ENCODE measurements around the gene ERP29.

The ERP29 gene

GRCh38 chr12:112029301-112029700 lies 16.1 kb downstream of the ERP29 start:
- H3K27me3 ChIP-seq (replicated peaks; ENCODE audit: insufficient read depth, low read length), result no peaks in the 10 kb centered on the region
- DNase-seq, result no peak
- TF ChIP-seq EZH2 (optimal IDR thresholded peaks at IDR 0.05; ENCODE audit: low read depth, low read length), result no peak
- TF ChIP-seq, protein P1, sequence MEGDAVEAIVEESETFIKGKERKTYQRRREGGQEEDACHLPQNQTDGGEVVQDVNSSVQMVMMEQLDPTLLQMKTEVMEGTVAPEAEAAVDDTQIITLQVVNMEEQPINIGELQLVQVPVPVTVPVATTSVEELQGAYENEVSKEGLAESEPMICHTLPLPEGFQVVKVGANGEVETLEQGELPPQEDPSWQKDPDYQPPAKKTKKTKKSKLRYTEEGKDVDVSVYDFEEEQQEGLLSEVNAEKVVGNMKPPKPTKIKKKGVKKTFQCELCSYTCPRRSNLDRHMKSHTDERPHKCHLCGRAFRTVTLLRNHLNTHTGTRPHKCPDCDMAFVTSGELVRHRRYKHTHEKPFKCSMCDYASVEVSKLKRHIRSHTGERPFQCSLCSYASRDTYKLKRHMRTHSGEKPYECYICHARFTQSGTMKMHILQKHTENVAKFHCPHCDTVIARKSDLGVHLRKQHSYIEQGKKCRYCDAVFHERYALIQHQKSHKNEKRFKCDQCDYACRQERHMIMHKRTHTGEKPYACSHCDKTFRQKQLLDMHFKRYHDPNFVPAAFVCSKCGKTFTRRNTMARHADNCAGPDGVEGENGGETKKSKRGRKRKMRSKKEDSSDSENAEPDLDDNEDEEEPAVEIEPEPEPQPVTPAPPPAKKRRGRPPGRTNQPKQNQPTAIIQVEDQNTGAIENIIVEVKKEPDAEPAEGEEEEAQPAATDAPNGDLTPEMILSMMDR (IDR thresholded peaks at IDR 0.05; ENCODE audit: low read length), result no peak
- no peak for TF ChIP-seq EZH2phosphoT487 (IDR thresholded peaks at IDR 0.05; ENCODE audit: low read length)
- no peaks in the 10 kb centered on the region for H3K9me2 ChIP-seq (replicated peaks; ENCODE audit: insufficient read depth, low read length)
- H3K27ac ChIP-seq (ENCODE audit: low read length), result no peak overlapping the region
- H2AFZ ChIP-seq (ENCODE audit: low read length), result no peak overlapping the region
- H4K20me1 ChIP-seq (ENCODE audit: insufficient read depth, low read length), result no peaks in the 10 kb centered on the region
- no peaks in the 10 kb centered on the region for H3F3A ChIP-seq (ENCODE audit: insufficient read depth, low read length)
- H3K79me2 ChIP-seq (ENCODE audit: low read length), result no peaks in the 10 kb centered on the region
- no peak overlapping the region for H3K9ac ChIP-seq (ENCODE audit: low read length)
- no peak overlapping the region for H3K4me2 ChIP-seq (ENCODE audit: low read depth, low read length)
- no peak overlapping the region for H3K4me3 ChIP-seq (ENCODE audit: low read length)
- no peaks in the 10 kb centered on the region for H3K9me3 ChIP-seq (replicated peaks; ENCODE audit: insufficient read depth, low read length)
- 0 out of 2 replicates have a peak, but pooled peaks cover 3% of the 10 kb centered on the region for H3K4me1 ChIP-seq (ENCODE audit: low read length)
- H3K36me3 ChIP-seq (replicated peaks; ENCODE audit: insufficient read depth, low read length), result no peaks in the 10 kb centered on the region

- no peaks in the 10 kb centered on the region for H3F3A ChIP-seq (ENCODE audit: insufficient read depth, low read length)
- H3K9me3 ChIP-seq (replicated peaks; ENCODE audit: insufficient read depth, low read length), result no peaks in the 10 kb centered on the region
- no peak overlapping the region for H3K9ac ChIP-seq (ENCODE audit: low read length)
- H3K27ac ChIP-seq (ENCODE audit: low read length), result no peak overlapping the region
- no peaks in the 10 kb centered on the region for H4K20me1 ChIP-seq (ENCODE audit: insufficient read depth, low read length)
- H3K79me2 ChIP-seq (ENCODE audit: low read length), result no peaks in the 10 kb centered on the region
- H3K36me3 ChIP-seq (replicated peaks; ENCODE audit: insufficient read depth, low read length), result no peaks in the 10 kb centered on the region
- no peak overlapping the region for H3K4me2 ChIP-seq (ENCODE audit: low read depth, low read length)
- TF ChIP-seq, protein P1 (IDR thresholded peaks at IDR 0.05; ENCODE audit: low read length), result no peak
- TF ChIP-seq EZH2phosphoT487 (IDR thresholded peaks at IDR 0.05; ENCODE audit: low read length) (no peak), EZH2 (optimal IDR thresholded peaks at IDR 0.05; ENCODE audit: low read depth, low read length) (no peak)
- H3K9me2 ChIP-seq (replicated peaks; ENCODE audit: insufficient read depth, low read length), result no peaks in the 10 kb centered on the region
- no peaks in the 10 kb centered on the region for H3K27me3 ChIP-seq (replicated peaks; ENCODE audit: insufficient read depth, low read length)
- DNase-seq, result no peak
- no peaks in the 10 kb centered on the region for H3K4me1 ChIP-seq (ENCODE audit: low read length)
- no peak overlapping the region for H3K4me3 ChIP-seq (ENCODE audit: low read length)
- no peak overlapping the region for H2AFZ ChIP-seq (ENCODE audit: low read length)
Measured at GRCh38 chr12:112031472-112031871, 18.2 kb downstream of the ERP29 start.

DNA sequence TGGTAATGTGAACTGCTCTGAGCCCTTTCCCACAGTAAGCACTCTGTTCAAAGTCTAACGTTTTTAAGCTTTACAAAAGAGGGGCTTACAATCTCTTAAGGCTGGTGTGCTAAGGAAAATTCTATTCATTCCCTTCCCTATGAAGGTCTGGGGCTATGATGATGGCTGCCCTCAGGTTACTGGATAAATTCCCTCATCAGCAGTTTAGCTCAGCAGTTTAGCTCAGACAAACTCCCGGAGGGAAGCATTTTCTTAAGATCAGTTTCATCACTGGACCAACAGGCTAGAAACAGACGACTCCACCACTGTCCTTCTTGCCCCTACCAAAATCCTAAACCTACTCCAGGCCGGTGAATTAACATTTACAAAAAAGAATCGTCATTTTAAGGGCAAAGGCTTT lies 19.1 kb downstream of the ERP29 start:
- Histone ChIP-seq H3K4me3 (ENCODE audit: low read length) (no peak overlapping the region), H3K79me2 (ENCODE audit: low read length) (no peaks in the 10 kb centered on the region), H3K27ac (ENCODE audit: low read length) (no peak overlapping the region), H3K4me2 (ENCODE audit: low read depth, low read length) (no peak overlapping the region), H3K4me1 (ENCODE audit: low read length) (no peaks in the 10 kb centered on the region), H3K27me3 (replicated peaks; ENCODE audit: insufficient read depth, low read length) (no peaks in the 10 kb centered on the region), H3K9me3 (replicated peaks; ENCODE audit: insufficient read depth, low read length) (no peaks in the 10 kb centered on the region), H4K20me1 (ENCODE audit: insufficient read depth, low read length) (no peaks in the 10 kb centered on the region), H3F3A (ENCODE audit: insufficient read depth, low read length) (no peaks in the 10 kb centered on the region), H3K36me3 (replicated peaks; ENCODE audit: insufficient read depth, low read length) (no peaks in the 10 kb centered on the region), H3K9me2 (replicated peaks; ENCODE audit: insufficient read depth, low read length) (no peaks in the 10 kb centered on the region), H3K9ac (ENCODE audit: low read length) (no peak overlapping the region), H2AFZ (ENCODE audit: low read length) (no peak overlapping the region)
- no peak for DNase-seq
- TF ChIP-seq EZH2phosphoT487 (IDR thresholded peaks at IDR 0.05; ENCODE audit: low read length) (no peak), EZH2 (optimal IDR thresholded peaks at IDR 0.05; ENCODE audit: low read depth, low read length) (no peak)
- TF ChIP-seq, protein P1 (IDR thresholded peaks at IDR 0.05; ENCODE audit: low read length), result no peak

All from MM.1S (cell line).